Measurements from ENCODE around the gene TTC28.

DNA sequence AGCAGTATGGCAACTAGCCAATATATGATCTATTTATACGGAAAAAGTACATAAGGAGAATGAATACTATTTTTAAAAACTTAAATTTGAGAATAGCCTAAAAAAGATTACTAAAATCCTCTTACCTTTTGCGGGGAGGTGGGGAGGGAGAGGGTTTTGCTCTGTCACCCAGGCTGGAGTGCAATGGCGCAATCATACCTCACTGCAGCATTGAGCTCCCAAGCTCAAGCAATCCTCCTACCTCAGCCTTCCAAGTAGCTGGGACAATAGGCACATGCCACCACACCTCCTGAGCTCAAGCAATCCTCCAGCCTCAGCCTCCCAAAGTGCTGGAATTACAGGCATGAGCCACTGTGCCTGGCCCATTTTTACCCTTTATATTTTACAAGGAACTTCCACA lies 82.0 kb downstream of the TTC28 start:
- TF ChIP-seq, protein P1, sequence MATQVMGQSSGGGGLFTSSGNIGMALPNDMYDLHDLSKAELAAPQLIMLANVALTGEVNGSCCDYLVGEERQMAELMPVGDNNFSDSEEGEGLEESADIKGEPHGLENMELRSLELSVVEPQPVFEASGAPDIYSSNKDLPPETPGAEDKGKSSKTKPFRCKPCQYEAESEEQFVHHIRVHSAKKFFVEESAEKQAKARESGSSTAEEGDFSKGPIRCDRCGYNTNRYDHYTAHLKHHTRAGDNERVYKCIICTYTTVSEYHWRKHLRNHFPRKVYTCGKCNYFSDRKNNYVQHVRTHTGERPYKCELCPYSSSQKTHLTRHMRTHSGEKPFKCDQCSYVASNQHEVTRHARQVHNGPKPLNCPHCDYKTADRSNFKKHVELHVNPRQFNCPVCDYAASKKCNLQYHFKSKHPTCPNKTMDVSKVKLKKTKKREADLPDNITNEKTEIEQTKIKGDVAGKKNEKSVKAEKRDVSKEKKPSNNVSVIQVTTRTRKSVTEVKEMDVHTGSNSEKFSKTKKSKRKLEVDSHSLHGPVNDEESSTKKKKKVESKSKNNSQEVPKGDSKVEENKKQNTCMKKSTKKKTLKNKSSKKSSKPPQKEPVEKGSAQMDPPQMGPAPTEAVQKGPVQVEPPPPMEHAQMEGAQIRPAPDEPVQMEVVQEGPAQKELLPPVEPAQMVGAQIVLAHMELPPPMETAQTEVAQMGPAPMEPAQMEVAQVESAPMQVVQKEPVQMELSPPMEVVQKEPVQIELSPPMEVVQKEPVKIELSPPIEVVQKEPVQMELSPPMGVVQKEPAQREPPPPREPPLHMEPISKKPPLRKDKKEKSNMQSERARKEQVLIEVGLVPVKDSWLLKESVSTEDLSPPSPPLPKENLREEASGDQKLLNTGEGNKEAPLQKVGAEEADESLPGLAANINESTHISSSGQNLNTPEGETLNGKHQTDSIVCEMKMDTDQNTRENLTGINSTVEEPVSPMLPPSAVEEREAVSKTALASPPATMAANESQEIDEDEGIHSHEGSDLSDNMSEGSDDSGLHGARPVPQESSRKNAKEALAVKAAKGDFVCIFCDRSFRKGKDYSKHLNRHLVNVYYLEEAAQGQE (IDR thresholded peaks at IDR 0.05; ENCODE audit: low read depth): no peak
- no peak for TF ChIP-seq TCF12 (IDR thresholded peaks at IDR 0.05; ENCODE audit: low read depth)
- no peak for TF ChIP-seq EP300 (IDR thresholded peaks at IDR 0.05; ENCODE audit: borderline replicate concordance)
- 0 out of 2 replicates have a peak, but pooled peaks have one; percentile 23 for TF ChIP-seq CEBPB (IDR thresholded peaks at IDR 0.05)
- TF ChIP-seq YY1 (IDR thresholded peaks at IDR 0.05; ENCODE audit: low read depth): no peak
- no peak for TF ChIP-seq TAF1 (IDR thresholded peaks at IDR 0.05; ENCODE audit: low read depth)
- TF ChIP-seq, protein P2, sequence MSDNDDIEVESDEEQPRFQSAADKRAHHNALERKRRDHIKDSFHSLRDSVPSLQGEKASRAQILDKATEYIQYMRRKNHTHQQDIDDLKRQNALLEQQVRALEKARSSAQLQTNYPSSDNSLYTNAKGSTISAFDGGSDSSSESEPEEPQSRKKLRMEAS (IDR thresholded peaks at IDR 0.05): no peak
